HepG2 (cell line): Measurements from ENCODE around the gene UGT2A2. TPM values are rescaled to one million over a fixed set of nuclear protein-coding genes. Genes with fewer than 3 reads are reported as not detected.

Experiments
- ATAC-seq: fragments of 200-7000 bp; cut with Tn5 transposase; 3 replicates; pipeline ENCODE4 v1.9.1; 2020; ENCODE audit warnings: mild to moderate bottlenecking, moderate library complexity
- BruUV-seq: library from RNA; stranded (reverse); fragments of 400-500 nt; replicated peaks from 2 replicates; lab custom pipeline; 2021; lab: Mats Ljungman, UMichigan
- CTCF ChIA-PET: fragments of 300-600 bp; formaldehyde crosslinking; extraction: SDS; loops from one replicate; lab custom pipeline; 2021; ENCODE audit warnings: low total read pairs, inconsistent platforms, low intra/inter-chr PET ratio; lab: Yijun Ruan, JAX
- POLR2A ChIA-PET: fragments of 350-600 bp; sonication (Branson Sonifier 250); formaldehyde crosslinking; loops from one replicate; lab custom pipeline; 2020; ENCODE audit warnings: antibody characterized with exemption, inconsistent platforms; lab: Yijun Ruan, JAX
- DNase-seq: peaks from one replicate; pipeline ENCODE4 v3.0.0-alpha.2; 2015; ENCODE audit warnings: low spot score
- FAIRE-seq: peaks from 3 replicates; lab custom pipeline; 2011; peaks lifted over from hg19 to GRCh38; lab: Jason Lieb, UNC
- H2AFZ ChIP-seq: one replicate; pipeline ENCODE4 v1.6.1; 2011; ENCODE audit warnings: low read length, inconsistent platforms
- H3K27ac ChIP-seq: fragments of 300-600 bp; 3 replicates; pipeline ENCODE4 v1.8.0; 2011; ENCODE audit warnings: mixed run types, mild to moderate bottlenecking, mixed read lengths, low read length, inconsistent platforms; ENCODE audit not compliant: insufficient read depth; ENCODE audit errors: extremely low read length
- H3K27me3 ChIP-seq, 2 experiments: fragments of 200-600 bp in 1 of 2; 2 replicates in 1 of 2; 3 replicates in 1 of 2; pipeline versions ENCODE4 v1.6.0 to v1.8.0; 2011; ENCODE audit warnings: low read length in 2 of 2, mild to moderate bottlenecking in 2 of 2, moderate library complexity in 2 of 2, inconsistent platforms in 1 of 2; ENCODE audit not compliant: insufficient read depth in 2 of 2, control insufficient read depth in 1 of 2
- H3K36me3 ChIP-seq, 2 experiments: fragments of 200-600 bp in 1 of 2; replicated peaks in 1 of 2; 2 replicates in 1 of 2; 3 replicates in 1 of 2; pipeline versions ENCODE4 v1.5.1 to v1.8.0; 2011; ENCODE audit warnings: low read length in 2 of 2, inconsistent platforms in 1 of 2; ENCODE audit not compliant: insufficient read depth in 2 of 2, control insufficient read depth in 1 of 2
- H3K4me1 ChIP-seq: 2 replicates; pipeline ENCODE4 v1.5.1; 2012; ENCODE audit warnings: low read length, inconsistent platforms; ENCODE audit not compliant: insufficient read depth
- H3K4me2 ChIP-seq: 2 replicates; pipeline ENCODE4 v1.6.0; 2011; ENCODE audit warnings: low read depth, low read length, inconsistent platforms
- H3K4me3 ChIP-seq, 3 experiments: fragments of 200-600 bp in 1 of 3; sonication (generic), shearing (Covaris generic) in 1 of 3; replicated peaks in 1 of 3; 2 replicates each; pipeline ENCODE4 v1.5.1; 2011 to 2016; ENCODE audit warnings: low read length in 3 of 3, inconsistent platforms in 2 of 3, low read depth in 2 of 3, mild to moderate bottlenecking in 2 of 3, control low read depth in 1 of 3, mixed read lengths in 1 of 3; ENCODE audit not compliant: insufficient read depth in 1 of 3
- H3K79me2 ChIP-seq: one replicate; pipeline ENCODE4 v1.6.1; 2011; ENCODE audit warnings: low read length, inconsistent platforms; ENCODE audit not compliant: insufficient read depth
- H3K9ac ChIP-seq: 2 replicates; pipeline ENCODE4 v1.6.0; 2011; ENCODE audit warnings: mild to moderate bottlenecking, low read depth, low read length, inconsistent platforms; ENCODE audit not compliant: insufficient read depth
- H3K9me3 ChIP-seq: 2 replicates; pipeline ENCODE4 v1.5.1; 2012; ENCODE audit warnings: mild to moderate bottlenecking, low read length
- H4K20me1 ChIP-seq: 2 replicates; pipeline ENCODE4 v1.6.0; 2011; ENCODE audit warnings: inconsistent platforms, mild to moderate bottlenecking, low read length, moderate library complexity; ENCODE audit not compliant: insufficient read depth
- AGO2 ChIP-seq: fragments of 200-400 bp; formaldehyde crosslinking; optimal IDR thresholded peaks from 2 replicates; pipeline ENCODE3; 2017; ENCODE audit warnings: mild to moderate bottlenecking, low read depth, low read length, moderate library complexity
- ARNTL ChIP-seq: sonication (generic); formaldehyde crosslinking; IDR thresholded peaks from 2 replicates; pipeline ENCODE4 v1.4.0; 2020; ENCODE audit warnings: mild to moderate bottlenecking, missing genetic modification reagents
- FOXA3 ChIP-seq: IDR thresholded peaks from 2 replicates; pipeline ENCODE4 v1.6.1; 2016; ENCODE audit warnings: missing genetic modification reagents, missing compliant biosample characterization
- GATAD2A ChIP-seq: IDR thresholded peaks from 2 replicates; pipeline ENCODE4 v1.6.1; 2016
- HOXA3 ChIP-seq: sonication (generic); formaldehyde crosslinking; IDR thresholded peaks from 2 replicates; pipeline ENCODE4 v1.5.0; 2020; ENCODE audit warnings: missing genetic modification reagents
- MLLT10 ChIP-seq: sonication (generic); formaldehyde crosslinking; IDR thresholded peaks from 2 replicates; pipeline ENCODE4 v1.4.0; 2020; ENCODE audit warnings: missing genetic modification reagents
- MTA3 ChIP-seq: sonication (generic); formaldehyde crosslinking; IDR thresholded peaks from 2 replicates; pipeline ENCODE4 v1.4.0; 2020; ENCODE audit warnings: missing genetic modification reagents
- NFKB2 ChIP-seq: sonication (generic); formaldehyde crosslinking; IDR thresholded peaks from 2 replicates; pipeline ENCODE4 v1.4.0; 2020; ENCODE audit warnings: missing genetic modification reagents, borderline replicate concordance
- NR2F2 ChIP-seq: IDR thresholded peaks from 2 replicates; pipeline ENCODE4 v1.6.1; 2012; ENCODE audit warnings: low read depth, inconsistent platforms, borderline replicate concordance
- PAF1 ChIP-seq: IDR thresholded peaks from 2 replicates; pipeline ENCODE4 v1.6.1; 2016; ENCODE audit warnings: missing genetic modification reagents, missing compliant biosample characterization
- RARG ChIP-seq: sonication (generic); formaldehyde crosslinking; IDR thresholded peaks from 2 replicates; pipeline ENCODE4 v1.4.0; 2020; ENCODE audit warnings: low read depth, mild to moderate bottlenecking, missing genetic modification reagents
- STAG1 ChIP-seq: sonication (generic); formaldehyde crosslinking; IDR thresholded peaks from 2 replicates; pipeline ENCODE4 v1.4.0; 2020; ENCODE audit warnings: missing genetic modification reagents
- STAT5B ChIP-seq: sonication (generic); formaldehyde crosslinking; IDR thresholded peaks from 2 replicates; pipeline ENCODE4 v1.4.0; 2020; ENCODE audit warnings: missing genetic modification reagents
- ZBTB1 ChIP-seq: sonication (generic); formaldehyde crosslinking; IDR thresholded peaks from 2 replicates; pipeline ENCODE4 v1.4.0; 2020; ENCODE audit warnings: missing genetic modification reagents, borderline replicate concordance
- ZNF703 ChIP-seq: sonication (generic); formaldehyde crosslinking; IDR thresholded peaks from 2 replicates; pipeline ENCODE4 v1.5.1; 2020; ENCODE audit warnings: missing genetic modification reagents, mild to moderate bottlenecking, moderate library complexity, borderline replicate concordance
- ZNF709 ChIP-seq: sonication (generic); formaldehyde crosslinking; IDR thresholded peaks from 2 replicates; pipeline ENCODE4 v1.5.0; 2020; ENCODE audit warnings: mild to moderate bottlenecking, missing genetic modification reagents
- ZNF720 ChIP-seq: sonication (generic); formaldehyde crosslinking; IDR thresholded peaks from 2 replicates; pipeline ENCODE4 v1.4.0; 2020; ENCODE audit warnings: missing genetic modification reagents
- WGBS: methylation state at CpG from one replicate; pipeline ENCODE4 v1.1.6; 2017; ENCODE audit warnings: low lambda C conversion rate; 5-methylcytosine and 5-hydroxymethylcytosine counted together
- in situ Hi-C: cut with HindIII; loops from 2 replicates; pipeline ENCODE4 v1.10.0; 2017; ENCODE audit warnings: low pct_unique_long_range_greater_than_20kb; ENCODE audit not compliant: extremely low pct_ligation_motif_present
- intact Hi-C: fragments of 100-400 bp; cut with micrococcal nuclease; formaldehyde crosslinking; loops from one replicate; pipeline ENCODE4 v1.10.0; 2022; ENCODE audit not compliant: unreplicated experiment
- polyA plus RNA-seq, 8 experiments: library from polyadenylated mRNA; depleted of rRNA in 3 of 8; stranded (reverse) in 7 of 8; unstranded in 1 of 8; fragments of >200 nt; fragmentation: Illumina TruSeq in 4 of 8; extraction: Trizol in 4 of 8; gene quantifications; 2 replicates each; pipeline versions ENCODE4 v1.2.1 to v1.2.3, GENCODE V29; 2011 to 2016; ENCODE audit warnings: low read depth in 4 of 8, missing spikeins in 1 of 8, mixed read lengths in 1 of 8; ENCODE audit not compliant: insufficient read depth in 1 of 8
- total RNA-seq, 5 experiments: library from RNA; depleted of rRNA; stranded (reverse); fragments of >200 nt; fragmentation: Illumina TruSeq; extraction: Trizol; gene quantifications; 2 replicates each; pipeline ENCODE4 v1.2.3, GENCODE V29; 2016; ENCODE audit warnings: low read depth in 1 of 5
- TF ChIP-seq, protein P1 (sequence below): sonication (generic); formaldehyde crosslinking; IDR thresholded peaks from 2 replicates; pipeline ENCODE4 v1.4.0; 2020; ENCODE audit warnings: mild to moderate bottlenecking, missing genetic modification reagents
- TF ChIP-seq, protein P2 (sequence below): sonication (generic); formaldehyde crosslinking; IDR thresholded peaks from one replicate; pipeline ENCODE4 v1.5.1; 2020; ENCODE audit warnings: mild to moderate bottlenecking, missing genetic modification reagents; ENCODE audit errors: not compliant biosample characterization

UGT2A2 gene
- total and polyA plus RNA-seq, 2 of the 13 experiments (the other 11 are each of a cell fraction or from before 2014, with no cell fraction given), result not detected

DNA sequence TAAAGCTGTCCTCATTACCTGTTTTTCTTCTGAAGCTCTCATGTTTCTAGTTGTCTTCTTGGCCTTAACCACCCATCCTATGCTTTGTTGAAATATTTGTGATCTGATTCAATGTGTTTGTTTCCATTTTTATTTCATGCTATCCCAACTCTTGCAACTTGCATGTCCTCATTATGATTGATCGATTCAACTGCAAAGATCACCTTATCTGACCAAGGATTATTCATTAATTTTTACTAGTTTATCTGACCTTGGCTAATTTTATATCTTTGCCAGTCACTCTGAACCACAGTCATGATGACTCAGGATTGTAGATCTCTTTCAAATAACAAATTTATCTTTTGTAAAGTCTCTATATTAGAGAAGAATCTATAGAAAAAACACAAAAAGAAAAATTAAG, 70.7 kb downstream of the UGT2A2 start (continued):
- no peak for TF ChIP-seq ZNF703 (CRISPR knock-in tag)
- TF ChIP-seq RARG, result no peak
- TF ChIP-seq HOXA3 (CRISPR knock-in tag), result no peak
- no peak for TF ChIP-seq STAG1 (CRISPR knock-in tag)
- TF ChIP-seq ZNF709 (CRISPR knock-in tag), result no peak

DNA sequence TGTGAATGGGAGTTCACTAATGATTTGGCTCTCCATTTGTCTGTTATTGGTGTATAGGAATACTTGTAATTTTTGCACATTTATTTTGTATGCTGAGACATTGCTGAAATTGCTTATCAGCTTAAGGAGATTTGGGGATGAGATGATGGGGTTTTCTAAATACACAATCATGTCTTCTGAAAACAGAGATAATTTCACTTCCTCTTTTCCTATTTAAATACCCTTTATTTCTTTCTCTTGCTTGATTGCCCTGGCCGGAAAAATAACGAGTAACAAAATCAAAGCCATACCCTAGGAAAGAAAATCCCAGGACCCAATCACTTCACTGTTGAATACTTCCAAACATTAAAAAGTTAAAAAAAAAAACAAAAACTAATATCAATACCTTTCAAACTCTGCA, 76.0 kb downstream of the UGT2A2 start:
- Histone ChIP-seq H3K27ac (no peak overlapping the region), H2AFZ (no peak overlapping the region), H3K36me3 (no peaks in the 10 kb centered on the region), H3K4me2 (no peak overlapping the region), H3K4me1 (no peaks in the 10 kb centered on the region), H4K20me1 (no peaks in the 10 kb centered on the region), H3K9me3 (no peaks in the 10 kb centered on the region), H3K4me3 (no peak overlapping the region), H3K79me2 (no peaks in the 10 kb centered on the region), H3K27me3 (no peaks in the 10 kb centered on the region), H3K9ac (no peak overlapping the region)
- no TSS peak for BruUV-seq
- no peak for FAIRE-seq
- POLR2A ChIA-PET, result no interaction called here
- no peak for ATAC-seq
- CTCF ChIA-PET, result no interaction called here
- in situ Hi-C loops (no loop called here), intact Hi-C loops (no loop called here)
- DNase-seq, result no peak
- 62% methylated on average over 2 of the region's 2 CpGs for WGBS
- no peak for TF ChIP-seq STAT5B
- TF ChIP-seq, protein P1, sequence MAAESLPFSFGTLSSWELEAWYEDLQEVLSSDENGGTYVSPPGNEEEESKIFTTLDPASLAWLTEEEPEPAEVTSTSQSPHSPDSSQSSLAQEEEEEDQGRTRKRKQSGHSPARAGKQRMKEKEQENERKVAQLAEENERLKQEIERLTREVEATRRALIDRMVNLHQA (CRISPR knock-in tag), result no peak
- TF ChIP-seq MLLT10 (CRISPR knock-in tag), result no peak
- no peak for TF ChIP-seq GATAD2A
- TF ChIP-seq AGO2, result no peak
- TF ChIP-seq, protein P2, sequence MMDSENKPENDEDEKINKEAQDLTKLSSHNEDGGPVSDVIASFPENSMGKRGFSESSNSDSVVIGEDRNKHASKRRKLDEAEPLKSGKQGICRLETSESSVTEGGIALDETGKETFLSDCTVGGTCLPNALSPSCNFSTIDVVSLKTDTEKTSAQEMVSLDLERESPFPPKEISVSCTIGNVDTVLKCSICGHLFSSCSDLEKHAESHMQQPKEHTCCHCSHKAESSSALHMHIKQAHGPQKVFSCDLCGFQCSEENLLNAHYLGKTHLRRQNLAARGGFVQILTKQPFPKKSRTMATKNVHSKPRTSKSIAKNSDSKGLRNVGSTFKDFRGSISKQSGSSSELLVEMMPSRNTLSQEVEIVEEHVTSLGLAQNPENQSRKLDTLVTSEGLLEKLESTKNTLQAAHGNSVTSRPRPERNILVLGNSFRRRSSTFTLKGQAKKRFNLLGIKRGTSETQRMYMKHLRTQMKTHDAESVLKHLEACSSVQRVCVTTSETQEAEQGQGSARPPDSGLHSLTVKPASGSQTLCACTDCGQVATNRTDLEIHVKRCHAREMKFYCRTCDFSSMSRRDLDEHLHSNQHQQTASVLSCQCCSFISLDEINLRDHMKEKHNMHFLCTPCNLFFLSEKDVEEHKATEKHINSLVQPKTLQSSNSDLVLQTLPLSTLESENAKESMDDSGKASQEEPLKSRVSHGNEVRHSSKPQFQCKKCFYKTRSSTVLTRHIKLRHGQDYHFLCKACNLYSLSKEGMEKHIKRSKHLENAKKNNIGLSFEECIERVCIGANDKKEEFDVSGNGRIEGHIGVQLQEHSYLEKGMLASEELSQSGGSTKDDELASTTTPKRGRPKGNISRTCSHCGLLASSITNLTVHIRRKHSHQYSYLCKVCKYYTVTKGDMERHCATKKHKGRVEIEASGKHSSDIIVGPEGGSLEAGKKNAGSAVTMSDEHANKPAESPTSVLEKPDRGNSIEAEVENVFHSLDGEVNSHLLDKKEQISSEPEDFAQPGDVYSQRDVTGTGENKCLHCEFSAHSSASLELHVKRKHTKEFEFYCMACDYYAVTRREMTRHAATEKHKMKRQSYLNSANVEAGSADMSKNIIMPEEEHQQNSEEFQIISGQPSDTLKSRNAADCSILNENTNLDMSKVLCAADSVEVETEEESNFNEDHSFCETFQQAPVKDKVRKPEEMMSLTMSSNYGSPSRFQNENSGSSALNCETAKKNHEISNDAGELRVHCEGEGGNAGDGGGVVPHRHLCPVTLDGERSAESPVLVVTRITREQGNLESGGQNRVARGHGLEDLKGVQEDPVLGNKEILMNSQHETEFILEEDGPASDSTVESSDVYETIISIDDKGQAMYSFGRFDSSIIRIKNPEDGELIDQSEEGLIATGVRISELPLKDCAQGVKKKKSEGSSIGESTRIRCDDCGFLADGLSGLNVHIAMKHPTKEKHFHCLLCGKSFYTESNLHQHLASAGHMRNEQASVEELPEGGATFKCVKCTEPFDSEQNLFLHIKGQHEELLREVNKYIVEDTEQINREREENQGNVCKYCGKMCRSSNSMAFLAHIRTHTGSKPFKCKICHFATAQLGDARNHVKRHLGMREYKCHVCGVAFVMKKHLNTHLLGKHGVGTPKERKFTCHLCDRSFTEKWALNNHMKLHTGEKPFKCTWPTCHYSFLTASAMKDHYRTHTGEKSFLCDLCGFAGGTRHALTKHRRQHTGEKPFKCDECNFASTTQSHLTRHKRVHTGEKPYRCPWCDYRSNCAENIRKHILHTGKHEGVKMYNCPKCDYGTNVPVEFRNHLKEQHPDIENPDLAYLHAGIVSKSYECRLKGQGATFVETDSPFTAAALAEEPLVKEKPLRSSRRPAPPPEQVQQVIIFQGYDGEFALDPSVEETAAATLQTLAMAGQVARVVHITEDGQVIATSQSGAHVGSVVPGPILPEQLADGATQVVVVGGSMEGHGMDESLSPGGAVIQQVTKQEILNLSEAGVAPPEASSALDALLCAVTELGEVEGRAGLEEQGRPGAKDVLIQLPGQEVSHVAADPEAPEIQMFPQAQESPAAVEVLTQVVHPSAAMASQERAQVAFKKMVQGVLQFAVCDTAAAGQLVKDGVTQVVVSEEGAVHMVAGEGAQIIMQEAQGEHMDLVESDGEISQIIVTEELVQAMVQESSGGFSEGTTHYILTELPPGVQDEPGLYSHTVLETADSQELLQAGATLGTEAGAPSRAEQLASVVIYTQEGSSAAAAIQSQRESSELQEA (CRISPR knock-in tag), result no peak
- TF ChIP-seq NR2F2, result no peak
- no peak for TF ChIP-seq ARNTL (CRISPR knock-in tag)
- TF ChIP-seq ZBTB1 (CRISPR knock-in tag), result no peak
- TF ChIP-seq NFKB2, result no peak
- TF ChIP-seq FOXA3 (CRISPR knock-in tag), result no peak
- no peak for TF ChIP-seq ZNF720 (CRISPR knock-in tag)
- no peak for TF ChIP-seq PAF1 (CRISPR knock-in tag)
- no peak for TF ChIP-seq MTA3 (CRISPR knock-in tag)
